Endothelial cell of umbilical vein (primary cell): ENCODE results near the gene CABCOCO1. TPM values are rescaled to one million over a fixed set of nuclear protein-coding genes. Genes with fewer than 3 reads are reported as not detected.

ENCODE experiments used
- BruUV-seq: library from RNA; stranded (reverse); fragments of 400-500 nt; replicated peaks from 2 replicates; lab custom pipeline; 2021; lab: Mats Ljungman, UMichigan
- CTCF ChIA-PET: fragments of 300-600, 350-600 bp; sonication (Branson Sonifier 250); formaldehyde crosslinking; loops from one replicate; lab custom pipeline; 2021; ENCODE audit warnings: antibody characterized with exemption, inconsistent platforms; lab: Charles Lee
- POLR2A ChIA-PET: fragments of 300-600, 350-600 bp; sonication (Branson Sonifier 250); formaldehyde crosslinking; loops from one replicate; lab custom pipeline; 2021; ENCODE audit warnings: antibody characterized with exemption, inconsistent platforms; lab: Charles Lee
- DNase-seq: peaks from one replicate; pipeline ENCODE4 v3.0.0-alpha.2; 2011; ENCODE audit warnings: low read depth, low spot score
- FAIRE-seq: peaks from 2 replicates; lab custom pipeline; 2011; peaks lifted over from hg19 to GRCh38; lab: Jason Lieb, UNC
- H2AFZ ChIP-seq: 2 replicates; pipeline ENCODE4 v1.6.0; 2012; ENCODE audit warnings: low read depth, low read length, control low read depth, inconsistent platforms
- H3K27ac ChIP-seq: 2 replicates; pipeline ENCODE4 v1.5.1; 2011; ENCODE audit warnings: low read depth, mild to moderate bottlenecking, control low read depth, low read length, moderate library complexity; ENCODE audit not compliant: insufficient read depth
- H3K27me3 ChIP-seq, 2 experiments: 2 replicates each; pipeline versions ENCODE4 v1.6.0 to v1.6.1; 2011; ENCODE audit warnings: low read length in 2 of 2, mixed read lengths in 1 of 2; ENCODE audit not compliant: control insufficient read depth in 2 of 2, insufficient read depth in 2 of 2
- H3K36me3 ChIP-seq, 2 experiments: 2 replicates in 1 of 2; 3 replicates in 1 of 2; pipeline ENCODE4 v1.5.1; 2011; ENCODE audit warnings: low read length in 2 of 2, mild to moderate bottlenecking in 1 of 2, moderate library complexity in 1 of 2; ENCODE audit not compliant: control insufficient read depth in 2 of 2, insufficient read depth in 2 of 2; ENCODE audit errors: extremely low read depth in 1 of 2
- H3K4me1 ChIP-seq: 3 replicates; pipeline ENCODE4 v1.5.1; 2011; ENCODE audit warnings: mild to moderate bottlenecking, low read length; ENCODE audit not compliant: control insufficient read depth, insufficient read depth; ENCODE audit errors: extremely low read depth
- H3K4me2 ChIP-seq: 2 replicates; pipeline ENCODE4 v1.6.1; 2011; ENCODE audit warnings: low read length, control low read depth, mixed read lengths; ENCODE audit not compliant: insufficient read depth
- H3K4me3 ChIP-seq, 3 experiments: fragments of 200-600 bp in 1 of 3; sonication (generic), shearing (Covaris generic) in 1 of 3; replicated peaks in 1 of 3; 2 replicates each; pipeline ENCODE4 v1.5.1; 2011 to 2016; ENCODE audit warnings: control low read depth in 3 of 3, low read length in 3 of 3, mild to moderate bottlenecking in 2 of 3, inconsistent platforms in 1 of 3, low read depth in 1 of 3, moderate library complexity in 1 of 3; ENCODE audit not compliant: insufficient read depth in 1 of 3
- H3K79me2 ChIP-seq: 2 replicates; pipeline ENCODE4 v1.6.0; 2012; ENCODE audit warnings: low read length, inconsistent platforms; ENCODE audit not compliant: control insufficient read depth, insufficient read depth
- H3K9ac ChIP-seq: replicated peaks from 2 replicates; pipeline ENCODE3; 2011; ENCODE audit warnings: low read length, control low read depth; ENCODE audit not compliant: insufficient read depth; ENCODE audit errors: extremely low read depth
- H3K9me1 ChIP-seq: replicated peaks from 3 replicates; pipeline ENCODE4 v1.6.0; 2011; ENCODE audit warnings: mild to moderate bottlenecking, low read length; ENCODE audit not compliant: control insufficient read depth, insufficient read depth; ENCODE audit errors: extremely low read depth
- H3K9me3 ChIP-seq: replicated peaks from 2 replicates; pipeline ENCODE4 v1.5.1; 2012; ENCODE audit warnings: low read length, inconsistent platforms; ENCODE audit not compliant: control insufficient read depth, insufficient read depth
- H4K20me1 ChIP-seq: replicated peaks from 2 replicates; pipeline ENCODE3; 2011; ENCODE audit warnings: mild to moderate bottlenecking, low read length; ENCODE audit not compliant: control insufficient read depth, insufficient read depth; ENCODE audit errors: extremely low read depth
- EZH2 ChIP-seq: IDR thresholded peaks from 2 replicates; pipeline ENCODE4 v1.6.1; 2012; ENCODE audit warnings: borderline replicate concordance, low read depth, mild to moderate bottlenecking, moderate library complexity, low read length, inconsistent platforms; ENCODE audit not compliant: severe bottlenecking
- FOS ChIP-seq: IDR thresholded peaks from 2 replicates; pipeline ENCODE4 v1.6.1; 2011; ENCODE audit warnings: mild to moderate bottlenecking, low read length, moderate library complexity, borderline replicate concordance; ENCODE audit not compliant: insufficient read depth
- GATA2 ChIP-seq: IDR thresholded peaks from 2 replicates; pipeline ENCODE4 v1.7.0; 2011; ENCODE audit warnings: low read depth, mild to moderate bottlenecking, moderate library complexity, mixed read lengths, low read length; ENCODE audit not compliant: insufficient read length, insufficient read depth
- JUN ChIP-seq: IDR thresholded peaks from 2 replicates; pipeline ENCODE4 v1.6.1; 2011; ENCODE audit warnings: borderline replicate concordance, low read depth; ENCODE audit not compliant: insufficient read length, insufficient read depth
- POLR2A ChIP-seq: IDR thresholded peaks from 2 replicates; pipeline ENCODE4 v1.6.1; 2012; ENCODE audit warnings: low read depth, mild to moderate bottlenecking, control low read depth, low read length
- POLR2AphosphoS5 ChIP-seq: IDR thresholded peaks from 2 replicates; pipeline ENCODE4 v1.6.1; 2012; ENCODE audit warnings: low read depth, mild to moderate bottlenecking, control low read depth, low read length, moderate library complexity; ENCODE audit not compliant: insufficient read depth
- dilution Hi-C: fragments of 300-500 bp; cut with MboI; formaldehyde crosslinking; loops from one replicate; pipeline ENCODE4 v1.15.0; 2019; ENCODE audit warnings: low sequenced_read_pairs; ENCODE audit not compliant: extremely low pct_ligation_motif_present
- intact Hi-C: fragments of 100-400 bp; cut with micrococcal nuclease; formaldehyde crosslinking; loops from one replicate; pipeline ENCODE4 v1.10.0; 2022
- polyA plus RNA-seq, 4 experiments: library from polyadenylated mRNA; depleted of rRNA in 3 of 4; stranded (reverse) in 3 of 4; unstranded in 1 of 4; fragments of >200 nt; gene quantifications; 2 replicates each; pipeline versions ENCODE4 v1.2.1 to v1.2.3, GENCODE V29; 2011 to 2012; ENCODE audit warnings: missing spikeins in 1 of 4
- total RNA-seq: library from RNA; stranded (reverse); gene quantifications from 2 replicates; pipeline ENCODE4 v1.2.3, GENCODE V29; 2021
- TF ChIP-seq, protein P1 (sequence below): IDR thresholded peaks from 2 replicates; pipeline ENCODE4 v1.6.1; 2011; ENCODE audit not compliant: insufficient read depth, insufficient read length
- TF ChIP-seq, protein P2 (sequence below), 2 donors: IDR thresholded peaks; 1 replicate in 1 of 2; 2 replicates in 1 of 2; pipeline ENCODE4 v1.5.1; 2011; ENCODE audit warnings: low read length in 2 of 2, mild to moderate bottlenecking in 2 of 2, moderate library complexity in 2 of 2, control low read depth in 1 of 2, inconsistent platforms in 1 of 2, low read depth in 1 of 2; ENCODE audit not compliant: insufficient read depth in 1 of 2; ENCODE audit errors: extremely low read depth in 1 of 2

CABCOCO1 gene
- total and polyA plus RNA-seq, 2 donors (not counting 3 experiments of a cell fraction or from before 2014, with no cell fraction given), result 0.06 to 1.3 TPM

DNA sequence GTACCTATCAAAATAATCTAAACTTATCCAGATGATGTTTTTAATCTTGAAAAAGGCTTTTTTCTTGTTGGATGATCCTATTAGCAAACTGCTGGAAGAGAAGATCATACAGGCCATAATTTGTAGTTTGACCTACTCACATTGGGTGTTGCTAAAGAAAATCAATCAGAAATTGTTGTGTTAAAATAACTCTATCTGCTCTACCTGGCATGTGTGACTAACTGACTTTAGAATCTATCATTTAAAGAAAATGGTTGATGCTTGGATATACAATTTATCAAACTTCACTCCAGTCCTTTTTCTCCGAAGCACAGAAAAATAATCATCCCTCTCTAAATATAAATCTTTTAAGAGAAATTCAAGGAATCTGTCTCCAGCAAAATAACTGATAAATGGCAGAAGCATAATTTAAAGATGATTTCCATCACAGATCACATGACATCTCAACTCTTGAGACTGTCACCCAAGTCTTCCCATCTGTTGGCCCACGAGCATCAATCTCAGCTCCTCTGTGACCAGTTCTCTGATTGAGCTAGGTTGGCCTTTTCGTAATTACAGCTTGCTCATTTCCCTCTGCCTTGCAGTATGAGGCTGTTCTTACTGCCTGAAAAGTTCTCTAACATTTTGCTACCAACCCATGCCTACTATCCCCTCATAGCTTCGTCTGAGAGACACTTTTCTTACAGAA, 36.4 kb downstream of the CABCOCO1 start:
- Histone ChIP-seq H4K20me1 (no peaks in the 10 kb centered on the region), H3K27ac (no peak overlapping the region), H3K9me1 (no peaks in the 10 kb centered on the region), H2AFZ (no peak overlapping the region), H3K4me3 (no peak overlapping the region), H3K36me3 (no peaks in the 10 kb centered on the region), H3K9me3 (no peaks in the 10 kb centered on the region), H3K79me2 (no peaks in the 10 kb centered on the region), H3K9ac (no peak overlapping the region), H3K4me2 (no peak overlapping the region), H3K4me1 (no peaks in the 10 kb centered on the region), H3K27me3 (no peaks in the 10 kb centered on the region)
- FAIRE-seq (no peak), DNase-seq (no peak)
- POLR2A ChIA-PET, result no interaction called here
- CTCF ChIA-PET, result interaction anchor here (1.1 kb wide), 1 partner anchor 10 kb away, joined by 3 read pairs; no protein-coding TSS in a partner anchor
- TF ChIP-seq JUN, result no peak
- no peak for TF ChIP-seq POLR2A
- TF ChIP-seq, protein P1, sequence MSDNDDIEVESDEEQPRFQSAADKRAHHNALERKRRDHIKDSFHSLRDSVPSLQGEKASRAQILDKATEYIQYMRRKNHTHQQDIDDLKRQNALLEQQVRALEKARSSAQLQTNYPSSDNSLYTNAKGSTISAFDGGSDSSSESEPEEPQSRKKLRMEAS, result no peak
- no peak for TF ChIP-seq EZH2
- TF ChIP-seq GATA2, result no peak
- TF ChIP-seq, protein P2, sequence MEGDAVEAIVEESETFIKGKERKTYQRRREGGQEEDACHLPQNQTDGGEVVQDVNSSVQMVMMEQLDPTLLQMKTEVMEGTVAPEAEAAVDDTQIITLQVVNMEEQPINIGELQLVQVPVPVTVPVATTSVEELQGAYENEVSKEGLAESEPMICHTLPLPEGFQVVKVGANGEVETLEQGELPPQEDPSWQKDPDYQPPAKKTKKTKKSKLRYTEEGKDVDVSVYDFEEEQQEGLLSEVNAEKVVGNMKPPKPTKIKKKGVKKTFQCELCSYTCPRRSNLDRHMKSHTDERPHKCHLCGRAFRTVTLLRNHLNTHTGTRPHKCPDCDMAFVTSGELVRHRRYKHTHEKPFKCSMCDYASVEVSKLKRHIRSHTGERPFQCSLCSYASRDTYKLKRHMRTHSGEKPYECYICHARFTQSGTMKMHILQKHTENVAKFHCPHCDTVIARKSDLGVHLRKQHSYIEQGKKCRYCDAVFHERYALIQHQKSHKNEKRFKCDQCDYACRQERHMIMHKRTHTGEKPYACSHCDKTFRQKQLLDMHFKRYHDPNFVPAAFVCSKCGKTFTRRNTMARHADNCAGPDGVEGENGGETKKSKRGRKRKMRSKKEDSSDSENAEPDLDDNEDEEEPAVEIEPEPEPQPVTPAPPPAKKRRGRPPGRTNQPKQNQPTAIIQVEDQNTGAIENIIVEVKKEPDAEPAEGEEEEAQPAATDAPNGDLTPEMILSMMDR (IDR thresholded peaks at IDR 0.05; ENCODE audit: extremely low read depth in 1 of 2, insufficient read depth in 1 of 2, low read depth in 1 of 2, low read length in 2 of 2), result no peak
- TF ChIP-seq FOS, result no peak
- no peak for TF ChIP-seq POLR2AphosphoS5
- no TSS peak for BruUV-seq
- dilution Hi-C loops (no loop called here), intact Hi-C loops (no loop called here)
